Astrocyte (in vitro differentiated cells and primary cell): ENCODE results near the gene TMTC4. TPM values are rescaled to one million over a fixed set of nuclear protein-coding genes. Genes with fewer than 3 reads are reported as not detected.

Experiments used
- DNase-seq: peaks from one replicate; pipeline ENCODE4 v3.0.0-alpha.2; 2010; ENCODE audit warnings: low read depth
- FAIRE-seq: peaks from 2 replicates; lab custom pipeline; 2011; peaks lifted over from hg19 to GRCh38; lab: Jason Lieb, UNC
- H2AFZ ChIP-seq: 2 replicates; pipeline ENCODE4 v1.6.0; 2012; ENCODE audit warnings: low read depth, low read length, inconsistent platforms
- H3K27ac ChIP-seq: 2 replicates; pipeline ENCODE4 v1.5.1; 2011; ENCODE audit warnings: low read depth, low read length, inconsistent platforms
- H3K27me3 ChIP-seq: 2 replicates; pipeline ENCODE4 v1.6.0; 2011; ENCODE audit warnings: low read length, inconsistent platforms; ENCODE audit not compliant: insufficient read depth
- H3K36me3 ChIP-seq: 2 replicates; pipeline ENCODE4 v1.5.1; 2011; ENCODE audit warnings: low read length, inconsistent platforms; ENCODE audit not compliant: insufficient read depth
- H3K4me1 ChIP-seq: 2 replicates; pipeline ENCODE4 v1.5.1; 2011; ENCODE audit warnings: low read length, inconsistent platforms; ENCODE audit not compliant: insufficient read depth
- H3K4me2 ChIP-seq: 2 replicates; pipeline ENCODE4 v1.6.0; 2012; ENCODE audit warnings: low read length, inconsistent platforms
- H3K4me3 ChIP-seq: 2 replicates; pipeline ENCODE4 v1.5.1; 2011; ENCODE audit warnings: low read depth, mild to moderate bottlenecking, low read length, inconsistent platforms; ENCODE audit not compliant: insufficient read depth
- H3K79me2 ChIP-seq: 2 replicates; pipeline ENCODE4 v1.6.0; 2012; ENCODE audit warnings: mild to moderate bottlenecking, low read length, inconsistent platforms; ENCODE audit not compliant: insufficient read depth
- H3K9ac ChIP-seq: 2 replicates; pipeline ENCODE4 v1.6.0; 2012; ENCODE audit warnings: mild to moderate bottlenecking, low read length, inconsistent platforms
- H3K9me3 ChIP-seq: 2 replicates; pipeline ENCODE4 v1.5.1; 2012; ENCODE audit warnings: low read depth, mild to moderate bottlenecking, low read length, inconsistent platforms; ENCODE audit not compliant: insufficient read depth
- H4K20me1 ChIP-seq: 2 replicates; pipeline ENCODE4 v1.6.0; 2012; ENCODE audit warnings: low read length, inconsistent platforms; ENCODE audit not compliant: insufficient read depth
- H3K27ac Mint-ChIP-seq: one replicate; pipeline ENCODE4 v1.8.0; 2021; ENCODE audit warnings: mild to moderate bottlenecking, mixed read lengths; ENCODE audit not compliant: unreplicated experiment
- H3K27me3 Mint-ChIP-seq: one replicate; pipeline ENCODE4 v1.8.0; 2021; ENCODE audit warnings: low read depth, mixed read lengths; ENCODE audit not compliant: unreplicated experiment
- H3K36me3 Mint-ChIP-seq: one replicate; pipeline ENCODE4 v1.8.0; 2021; ENCODE audit warnings: low read depth, mixed read lengths; ENCODE audit not compliant: unreplicated experiment
- H3K4me1 Mint-ChIP-seq: one replicate; pipeline ENCODE4 v1.8.0; 2021; ENCODE audit warnings: low read depth, mixed read lengths; ENCODE audit not compliant: unreplicated experiment
- H3K4me3 Mint-ChIP-seq: one replicate; pipeline ENCODE4 v1.8.0; 2021; ENCODE audit warnings: mild to moderate bottlenecking, moderate library complexity, mixed read lengths; ENCODE audit not compliant: unreplicated experiment
- H3K9me3 Mint-ChIP-seq: one replicate; pipeline ENCODE4 v1.8.0; 2021; ENCODE audit warnings: mild to moderate bottlenecking, mixed read lengths; ENCODE audit not compliant: unreplicated experiment
- EZH2 ChIP-seq: IDR thresholded peaks from 2 replicates; pipeline ENCODE4 v1.6.1; 2012; ENCODE audit warnings: mild to moderate bottlenecking, low read length, inconsistent platforms; ENCODE audit not compliant: insufficient read depth
- total RNA-seq: library from RNA; stranded (reverse); gene quantifications from 2 replicates; pipeline ENCODE4 v1.2.1, GENCODE V29; 2021
- TF ChIP-seq, protein P1 (sequence below): IDR thresholded peaks from 2 replicates; pipeline ENCODE4 v1.5.1; 2011; ENCODE audit warnings: low read depth, mild to moderate bottlenecking, inconsistent platforms, low read length, moderate library complexity; ENCODE audit not compliant: insufficient read depth

TMTC4 gene
- total RNA-seq, 1 donor from 2014 or later: 8.4 TPM

DNA sequence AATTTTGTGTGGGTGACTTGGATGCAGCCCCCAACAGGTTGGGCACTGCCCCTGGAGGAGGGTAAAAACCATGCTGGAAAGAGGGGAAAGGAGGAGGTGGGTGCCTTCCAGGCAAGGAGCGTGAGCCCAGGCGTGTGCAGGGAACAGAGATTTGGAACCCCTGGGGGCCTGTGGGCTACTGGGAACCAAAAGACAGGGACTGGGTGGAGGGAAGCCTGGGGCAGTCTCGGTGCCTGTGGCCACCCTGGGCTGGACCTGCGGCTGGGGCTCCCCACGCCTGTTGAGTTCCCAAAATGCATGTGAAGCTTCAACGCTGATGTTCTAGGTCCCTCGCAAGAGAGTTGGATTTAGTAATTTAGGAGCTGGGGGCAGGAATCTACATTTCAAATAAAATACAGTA, 110.8 kb downstream of the TMTC4 start:
- Histone ChIP-seq H3K79me2 (no peaks in the 10 kb centered on the region), H3K27me3 (no peaks in the 10 kb centered on the region), H3K27ac (no peak overlapping the region), H2AFZ (no peak overlapping the region), H3K4me1 (no peaks in the 10 kb centered on the region), H3K4me3 (no peak overlapping the region), H3K36me3 (no peaks in the 10 kb centered on the region), H3K9me3 (peaks cover 4% of the 10 kb centered on the region), H3K4me2 (no peak overlapping the region), H3K9ac (no peak overlapping the region), H4K20me1 (no peaks in the 10 kb centered on the region)
- H3K36me3 Mint-ChIP-seq: peaks cover 4% of the 10 kb centered on the region
- H3K9me3 Mint-ChIP-seq: peaks cover 12% of the 10 kb centered on the region
- H3K4me1 Mint-ChIP-seq: peaks cover 6% of the 10 kb centered on the region
- H3K4me3 Mint-ChIP-seq: no peak overlapping the region
- no peak for DNase-seq
- H3K27ac Mint-ChIP-seq: no peak overlapping the region
- FAIRE-seq: no peak
- H3K27me3 Mint-ChIP-seq: peaks cover 4% of the 10 kb centered on the region
- no peak for TF ChIP-seq EZH2
- TF ChIP-seq, protein P1, sequence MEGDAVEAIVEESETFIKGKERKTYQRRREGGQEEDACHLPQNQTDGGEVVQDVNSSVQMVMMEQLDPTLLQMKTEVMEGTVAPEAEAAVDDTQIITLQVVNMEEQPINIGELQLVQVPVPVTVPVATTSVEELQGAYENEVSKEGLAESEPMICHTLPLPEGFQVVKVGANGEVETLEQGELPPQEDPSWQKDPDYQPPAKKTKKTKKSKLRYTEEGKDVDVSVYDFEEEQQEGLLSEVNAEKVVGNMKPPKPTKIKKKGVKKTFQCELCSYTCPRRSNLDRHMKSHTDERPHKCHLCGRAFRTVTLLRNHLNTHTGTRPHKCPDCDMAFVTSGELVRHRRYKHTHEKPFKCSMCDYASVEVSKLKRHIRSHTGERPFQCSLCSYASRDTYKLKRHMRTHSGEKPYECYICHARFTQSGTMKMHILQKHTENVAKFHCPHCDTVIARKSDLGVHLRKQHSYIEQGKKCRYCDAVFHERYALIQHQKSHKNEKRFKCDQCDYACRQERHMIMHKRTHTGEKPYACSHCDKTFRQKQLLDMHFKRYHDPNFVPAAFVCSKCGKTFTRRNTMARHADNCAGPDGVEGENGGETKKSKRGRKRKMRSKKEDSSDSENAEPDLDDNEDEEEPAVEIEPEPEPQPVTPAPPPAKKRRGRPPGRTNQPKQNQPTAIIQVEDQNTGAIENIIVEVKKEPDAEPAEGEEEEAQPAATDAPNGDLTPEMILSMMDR: no peak

DNA sequence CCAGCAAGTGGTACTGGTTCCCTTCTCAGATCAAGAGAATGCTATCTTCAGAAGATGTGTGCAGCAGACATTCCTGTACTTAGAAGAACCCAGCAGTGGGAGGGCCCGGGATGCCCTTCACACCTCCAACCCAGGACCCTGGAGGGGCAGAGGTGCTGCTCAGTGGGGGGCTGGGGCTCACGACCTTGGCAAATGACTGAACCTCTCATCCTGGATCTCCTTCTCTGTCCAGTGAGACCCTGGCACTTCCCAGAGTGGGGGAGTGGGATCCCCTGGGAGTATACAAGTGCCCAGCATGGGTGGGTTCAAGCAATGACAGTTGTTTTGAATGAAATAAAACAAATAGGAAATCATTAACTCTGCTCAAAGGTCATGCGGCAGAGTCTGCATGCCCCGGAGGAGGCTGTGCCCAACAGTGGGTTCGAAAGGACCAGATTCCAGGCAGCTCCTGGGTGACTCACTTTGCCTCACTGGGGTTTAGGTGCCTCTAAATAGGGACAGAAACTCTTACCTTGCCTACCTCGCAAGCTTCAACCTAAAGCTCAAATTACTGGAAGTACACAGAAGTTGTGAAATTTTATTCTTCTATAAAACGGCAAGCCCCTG, 112.9 kb downstream of the TMTC4 start:
- no peak overlapping the region for H3K27ac Mint-ChIP-seq
- Histone ChIP-seq H3K27me3 (no peaks in the 10 kb centered on the region), H3K9ac (no peak overlapping the region), H3K4me2 (no peak overlapping the region), H3K4me3 (no peak overlapping the region), H3K9me3 (peaks cover 4% of the 10 kb centered on the region), H3K79me2 (no peaks in the 10 kb centered on the region), H3K36me3 (no peaks in the 10 kb centered on the region), H3K4me1 (no peaks in the 10 kb centered on the region), H2AFZ (no peak overlapping the region), H4K20me1 (no peaks in the 10 kb centered on the region), H3K27ac (no peak overlapping the region)
- FAIRE-seq (no peak), DNase-seq (no peak)
- TF ChIP-seq EZH2: no peak
- TF ChIP-seq, protein P1: no peak
- H3K9me3 Mint-ChIP-seq: peaks cover 12% of the 10 kb centered on the region
- H3K27me3 Mint-ChIP-seq: peaks cover 4% of the 10 kb centered on the region
- no peak overlapping the region for H3K4me3 Mint-ChIP-seq
- peaks cover 4% of the 10 kb centered on the region for H3K36me3 Mint-ChIP-seq
- H3K4me1 Mint-ChIP-seq: peaks cover 4% of the 10 kb centered on the region

DNA sequence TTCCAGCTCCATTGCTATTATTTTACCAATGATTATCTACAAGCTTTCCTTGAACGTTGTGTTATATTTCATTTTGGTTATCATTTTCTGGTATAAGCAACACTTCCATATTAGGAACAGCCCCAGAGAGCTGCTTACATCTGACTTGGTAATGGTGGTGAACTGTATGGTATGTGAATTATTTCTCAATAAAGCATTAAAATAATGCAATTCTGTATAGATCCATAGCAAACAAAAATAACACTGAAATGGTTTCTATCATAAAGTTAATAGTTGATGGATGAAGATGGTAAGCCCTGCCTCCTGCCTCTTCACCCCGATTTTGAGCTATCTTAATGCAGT, 113.5 kb downstream of the TMTC4 start:
- FAIRE-seq: no peak
- H3K9me3 ChIP-seq: peaks cover 3% of the 10 kb centered on the region

More for the DNA sequence above, 113.5 kb downstream of the TMTC4 start:
- Histone ChIP-seq H4K20me1 (no peaks in the 10 kb centered on the region), H3K27ac (no peak overlapping the region), H2AFZ (no peak overlapping the region), H3K4me3 (no peak overlapping the region), H3K79me2 (no peaks in the 10 kb centered on the region), H3K9ac (no peak overlapping the region), H3K4me1 (no peaks in the 10 kb centered on the region), H3K36me3 (no peaks in the 10 kb centered on the region), H3K27me3 (no peaks in the 10 kb centered on the region), H3K4me2 (no peak overlapping the region)
- peaks cover 4% of the 10 kb centered on the region for H3K36me3 Mint-ChIP-seq
- TF ChIP-seq, protein P1: no peak
- TF ChIP-seq EZH2: no peak
- peaks cover 9% of the 10 kb centered on the region for H3K9me3 Mint-ChIP-seq
- DNase-seq: no peak
- peaks cover 4% of the 10 kb centered on the region for H3K27me3 Mint-ChIP-seq
- H3K27ac Mint-ChIP-seq: no peak overlapping the region
- no peak overlapping the region for H3K4me3 Mint-ChIP-seq
- no peaks in the 10 kb centered on the region for H3K4me1 Mint-ChIP-seq
